Measurements from ENCODE around the gene MSH2. TPM values are rescaled to one million over a fixed set of nuclear protein-coding genes. Genes with fewer than 3 reads are reported as not detected.

Gene MSH2
- total RNA-seq, 2 donors from 2014 or later, result 4.3 to 8.9 TPM

DNA sequence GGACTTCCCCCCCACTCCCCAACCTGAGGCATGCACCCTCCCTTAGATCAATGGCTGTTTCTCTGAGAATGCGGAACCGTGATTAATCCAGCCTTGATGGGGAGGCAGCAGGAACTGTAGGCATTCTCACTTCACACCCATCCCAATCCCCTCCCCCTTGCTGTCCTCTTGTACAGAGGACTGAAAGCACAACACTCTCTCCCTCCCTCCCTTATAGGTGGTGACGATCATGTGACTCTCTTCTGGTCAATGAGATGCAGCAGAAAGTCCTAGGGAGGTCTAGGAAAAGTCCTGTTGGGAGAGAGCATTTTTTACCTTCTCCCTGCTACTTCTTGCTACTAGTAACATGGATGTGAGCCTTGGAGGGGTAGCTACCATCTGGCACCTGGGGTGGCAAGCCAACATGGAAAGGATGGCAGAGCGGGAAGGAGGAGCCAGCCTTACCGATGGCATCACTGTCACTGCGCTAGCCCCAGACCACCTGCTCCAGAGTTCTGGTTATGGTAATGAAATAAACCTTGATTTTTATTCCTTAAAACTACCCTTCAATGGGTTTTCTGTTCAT lies 106.9 kb downstream of the MSH2 start:
- Histone ChIP-seq H3K36me3 (no peaks in the 10 kb centered on the region), H3K4me1 (no peaks in the 10 kb centered on the region), H3K9me3 (no peaks in the 10 kb centered on the region), H3K27ac (no peak overlapping the region), H3K27me3 (no peaks in the 10 kb centered on the region), H3K4me3 (no peak overlapping the region)
- TF ChIP-seq, protein P1, sequence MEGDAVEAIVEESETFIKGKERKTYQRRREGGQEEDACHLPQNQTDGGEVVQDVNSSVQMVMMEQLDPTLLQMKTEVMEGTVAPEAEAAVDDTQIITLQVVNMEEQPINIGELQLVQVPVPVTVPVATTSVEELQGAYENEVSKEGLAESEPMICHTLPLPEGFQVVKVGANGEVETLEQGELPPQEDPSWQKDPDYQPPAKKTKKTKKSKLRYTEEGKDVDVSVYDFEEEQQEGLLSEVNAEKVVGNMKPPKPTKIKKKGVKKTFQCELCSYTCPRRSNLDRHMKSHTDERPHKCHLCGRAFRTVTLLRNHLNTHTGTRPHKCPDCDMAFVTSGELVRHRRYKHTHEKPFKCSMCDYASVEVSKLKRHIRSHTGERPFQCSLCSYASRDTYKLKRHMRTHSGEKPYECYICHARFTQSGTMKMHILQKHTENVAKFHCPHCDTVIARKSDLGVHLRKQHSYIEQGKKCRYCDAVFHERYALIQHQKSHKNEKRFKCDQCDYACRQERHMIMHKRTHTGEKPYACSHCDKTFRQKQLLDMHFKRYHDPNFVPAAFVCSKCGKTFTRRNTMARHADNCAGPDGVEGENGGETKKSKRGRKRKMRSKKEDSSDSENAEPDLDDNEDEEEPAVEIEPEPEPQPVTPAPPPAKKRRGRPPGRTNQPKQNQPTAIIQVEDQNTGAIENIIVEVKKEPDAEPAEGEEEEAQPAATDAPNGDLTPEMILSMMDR (IDR thresholded peaks at IDR 0.05), result no peak
- DNase-seq (ENCODE audit: low spot score), result no peak

DNA sequence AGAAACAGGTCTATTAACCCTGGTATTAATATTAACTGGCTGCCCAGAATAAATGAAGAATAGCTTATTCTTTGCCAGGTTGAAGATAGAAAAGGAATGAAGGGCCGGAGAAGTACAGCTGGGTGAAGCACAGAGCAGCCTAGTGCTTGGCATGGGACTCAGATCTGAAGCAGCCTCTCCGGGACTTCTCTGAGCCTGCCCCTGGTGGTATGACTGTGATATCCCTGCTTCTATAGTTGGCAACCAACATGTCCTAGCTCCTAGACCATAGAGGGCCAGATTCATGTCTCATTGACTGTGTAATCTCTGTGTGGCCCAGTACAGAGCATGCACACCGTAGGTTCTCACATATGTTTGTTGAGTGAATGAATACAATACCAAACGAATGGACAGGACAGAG lies 107.8 kb downstream of the MSH2 start:
- TF ChIP-seq, protein P1 (IDR thresholded peaks at IDR 0.05), result no peak

DNA sequence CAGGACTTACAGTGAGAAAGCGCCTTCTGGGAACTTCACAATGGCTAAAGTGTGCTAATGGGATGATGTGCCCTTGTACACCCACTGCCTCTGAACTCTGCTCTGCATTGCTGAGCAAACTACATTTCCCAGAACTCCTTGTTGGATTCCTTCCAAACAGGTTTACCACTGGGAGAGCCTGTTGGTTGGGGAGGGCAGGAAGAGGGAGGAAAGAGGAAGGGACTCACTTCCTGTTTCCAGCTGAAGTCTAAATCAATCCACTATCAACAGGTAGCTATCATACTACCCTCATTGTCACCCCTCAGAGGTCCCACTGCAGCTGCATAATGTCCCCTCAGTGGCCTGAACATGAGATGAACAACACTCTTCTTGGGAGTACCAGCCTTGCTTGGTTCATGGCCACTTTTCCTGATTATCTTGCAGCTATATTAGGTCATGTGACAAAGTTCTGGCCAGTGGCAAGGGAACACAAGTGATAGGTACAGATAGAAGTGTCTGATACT lies 109.7 kb downstream of the MSH2 start:
- Histone ChIP-seq H3K4me1 (no peaks in the 10 kb centered on the region), H3K27me3 (no peaks in the 10 kb centered on the region)
- TF ChIP-seq, protein P1 (IDR thresholded peaks at IDR 0.05), result no peak

More for the DNA sequence above, 107.8 kb downstream of the MSH2 start:
- Histone ChIP-seq H3K27me3 (no peaks in the 10 kb centered on the region), H3K27ac (no peak overlapping the region), H3K36me3 (no peaks in the 10 kb centered on the region), H3K4me3 (no peak overlapping the region), H3K4me1 (no peaks in the 10 kb centered on the region), H3K9me3 (no peaks in the 10 kb centered on the region)
- no peak for DNase-seq (ENCODE audit: low spot score)

DNA sequence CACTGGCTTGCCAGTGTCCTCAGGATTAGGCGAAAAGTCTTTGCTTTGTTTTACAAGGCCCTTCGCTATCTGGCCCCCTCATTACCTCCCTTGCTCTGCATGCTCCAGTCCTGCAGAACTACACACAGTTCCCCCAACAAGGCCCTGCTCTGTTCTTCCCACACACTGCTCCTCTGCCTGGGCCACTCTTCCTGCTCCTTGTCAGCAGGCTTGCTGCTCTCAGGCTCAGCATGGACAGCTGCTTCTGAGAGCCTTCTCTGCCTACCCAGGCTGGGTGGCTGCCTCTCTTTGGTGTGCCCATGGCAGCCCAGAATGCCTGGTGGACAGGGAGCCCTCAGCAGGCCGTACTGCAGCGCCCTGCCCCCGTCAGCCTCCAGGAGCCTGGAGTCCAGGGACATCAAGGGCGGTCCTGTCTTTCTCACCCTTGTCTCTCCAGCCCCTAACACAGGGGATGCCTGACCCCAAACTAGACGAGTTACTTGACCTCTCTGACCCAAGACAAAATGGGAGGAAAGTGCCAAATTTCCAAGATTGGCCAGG lies 111.1 kb downstream of the MSH2 start:
- Histone ChIP-seq H3K36me3 (no peaks in the 10 kb centered on the region), H3K9me3 (no peaks in the 10 kb centered on the region), H3K27ac (no peak overlapping the region), H3K4me1 (no peaks in the 10 kb centered on the region), H3K4me3 (no peak overlapping the region), H3K27me3 (no peaks in the 10 kb centered on the region)
- DNase-seq (ENCODE audit: low spot score), result no peak
- TF ChIP-seq, protein P1 (IDR thresholded peaks at IDR 0.05), result no peak

More for the DNA sequence above, 109.7 kb downstream of the MSH2 start:
- Histone ChIP-seq H3K27ac (no peak overlapping the region), H3K9me3 (no peaks in the 10 kb centered on the region), H3K4me3 (no peak overlapping the region), H3K36me3 (no peaks in the 10 kb centered on the region)
- no peak for DNase-seq (ENCODE audit: low spot score)

DNA sequence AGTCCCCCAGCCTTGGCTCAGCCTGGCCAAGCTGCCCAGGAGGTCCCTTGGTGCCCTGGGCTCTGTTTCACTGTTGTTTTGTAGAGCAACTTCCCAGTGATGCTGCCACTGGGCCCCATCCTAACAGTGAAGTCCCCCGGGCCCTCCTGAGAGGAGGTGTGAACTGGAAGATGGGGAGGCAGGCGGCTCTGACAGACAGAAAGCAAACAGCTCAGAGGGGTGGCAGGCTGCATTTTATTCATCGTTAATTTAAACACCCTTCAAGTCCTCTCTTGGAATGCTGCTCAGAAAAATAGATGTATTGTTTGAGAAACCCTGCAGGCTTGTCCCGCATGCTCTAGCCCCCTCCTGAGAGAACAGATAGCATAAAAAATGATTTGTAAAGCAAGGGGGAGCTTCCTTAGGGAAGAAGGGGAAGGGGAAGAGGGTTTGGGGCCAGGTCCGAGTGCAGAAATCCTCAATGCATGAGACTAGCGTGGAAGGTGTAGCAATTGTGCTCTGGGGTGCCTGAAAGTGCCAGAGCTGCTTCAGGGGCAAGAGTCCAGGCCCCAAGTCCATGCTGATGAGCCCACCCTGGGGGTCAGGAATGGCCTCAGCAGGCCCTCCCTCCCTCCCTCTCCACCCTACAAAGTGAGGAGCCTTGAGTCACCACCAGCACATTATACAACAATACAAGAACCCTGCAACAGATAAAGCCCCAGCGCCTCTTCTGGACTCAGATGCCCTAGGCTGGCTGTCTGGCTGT lies 113.6 kb downstream of the MSH2 start:
- H3K27me3 ChIP-seq, result no peaks in the 10 kb centered on the region
- DNase-seq (ENCODE audit: low spot score), result no peak
- TF ChIP-seq, protein P1 (IDR thresholded peaks at IDR 0.05), result no peak

More for the DNA sequence above, 113.6 kb downstream of the MSH2 start:
- peaks cover 0 to 12% of the 10 kb centered on the region in 2 donors for H3K4me1 ChIP-seq
- no peaks in the 10 kb centered on the region for H3K9me3 ChIP-seq
- H3K4me3 ChIP-seq, result no peak overlapping the region
- H3K27ac ChIP-seq, result no peak overlapping the region
- no peaks in the 10 kb centered on the region for H3K36me3 ChIP-seq

Data from right atrium auricular region (tissue), 2 donors.